MM.1S (cell line): ENCODE results near the gene SLC6A3.

Experiments used
- DNase-seq: peaks from one replicate; pipeline ENCODE4 v3.0.0-alpha.2; 2015
- H2AFZ ChIP-seq: fragments of 300-600 bp; sonication (generic); 2 replicates; pipeline ENCODE4 v1.6.0; 2016; ENCODE audit warnings: antibody characterized with exemption, low read length
- H3F3A ChIP-seq: fragments of 300-600 bp; sonication (generic); 2 replicates; pipeline ENCODE4 v1.6.1; 2016; ENCODE audit warnings: mild to moderate bottlenecking, antibody characterized with exemption, low read length, moderate library complexity, mixed read lengths; ENCODE audit not compliant: insufficient read depth
- H3K27ac ChIP-seq: fragments of 300-600 bp; sonication (generic); 2 replicates; pipeline ENCODE4 v1.5.1; 2016; ENCODE audit warnings: mild to moderate bottlenecking, low read length
- H3K27me3 ChIP-seq: fragments of 300-600 bp; sonication (generic); replicated peaks from 2 replicates; pipeline ENCODE4 v1.6.0; 2016; ENCODE audit warnings: low read length; ENCODE audit not compliant: insufficient read depth
- H3K36me3 ChIP-seq: fragments of 300-600 bp; sonication (generic); replicated peaks from 2 replicates; pipeline ENCODE4 v1.6.1; 2016; ENCODE audit warnings: mild to moderate bottlenecking, low read length, mixed read lengths; ENCODE audit not compliant: insufficient read depth
- H3K4me1 ChIP-seq: fragments of 300-600 bp; sonication (generic); 2 replicates; pipeline ENCODE4 v1.6.1; 2016; ENCODE audit warnings: low read length, mixed read lengths
- H3K4me2 ChIP-seq: fragments of 300-600 bp; sonication (generic); 2 replicates; pipeline ENCODE4 v1.6.0; 2016; ENCODE audit warnings: low read depth, low read length
- H3K4me3 ChIP-seq: fragments of 300-600 bp; sonication (generic); 2 replicates; pipeline ENCODE4 v1.5.1; 2016; ENCODE audit warnings: low read length, mixed read lengths
- H3K79me2 ChIP-seq: fragments of 300-600 bp; sonication (generic); 2 replicates; pipeline ENCODE4 v1.6.1; 2016; ENCODE audit warnings: mixed run types, low read length, mixed read lengths
- H3K9ac ChIP-seq: fragments of 300-600 bp; sonication (generic); 2 replicates; pipeline ENCODE4 v1.6.1; 2016; ENCODE audit warnings: low read length, mixed read lengths
- H3K9me2 ChIP-seq: fragments of 300-600 bp; sonication (generic); replicated peaks from 2 replicates; pipeline ENCODE4 v1.6.1; 2016; ENCODE audit warnings: mild to moderate bottlenecking, low read length, mixed read lengths; ENCODE audit not compliant: insufficient read depth
- H3K9me3 ChIP-seq: fragments of 300-600 bp; sonication (generic); replicated peaks from 2 replicates; pipeline ENCODE4 v1.6.1; 2016; ENCODE audit warnings: mild to moderate bottlenecking, low read length, mixed read lengths; ENCODE audit not compliant: insufficient read depth
- H4K20me1 ChIP-seq: fragments of 300-600 bp; sonication (generic); 2 replicates; pipeline ENCODE4 v1.6.1; 2016; ENCODE audit warnings: mild to moderate bottlenecking, low read length, moderate library complexity, mixed read lengths; ENCODE audit not compliant: insufficient read depth
- EZH2 ChIP-seq: fragments of 300-600 bp; sonication (generic); optimal IDR thresholded peaks from 2 replicates; pipeline ENCODE3; 2017; ENCODE audit warnings: low read depth, mild to moderate bottlenecking, antibody characterized with exemption, low read length, mixed read lengths
- EZH2phosphoT487 ChIP-seq: fragments of 300-600 bp; sonication (generic); IDR thresholded peaks from 2 replicates; pipeline ENCODE4 v1.6.1; 2018; ENCODE audit warnings: antibody characterized with exemption, low read length
- TF ChIP-seq, protein P1 (sequence below): fragments of 300-600 bp; sonication (generic); IDR thresholded peaks from 2 replicates; pipeline ENCODE4 v1.5.1; 2016; ENCODE audit warnings: antibody characterized with exemption, low read length, mixed read lengths

SLC6A3 gene

GRCh38 chr5:1387876-1388275 lies 57.4 kb downstream of the SLC6A3 start:
- no peak overlapping the region for H2AFZ ChIP-seq
- no peaks in the 10 kb centered on the region for H3K9me3 ChIP-seq
- no peak overlapping the region for H3K27ac ChIP-seq
- no peak for DNase-seq
- peaks cover 8% of the 10 kb centered on the region for H3F3A ChIP-seq
- no peak overlapping the region for H3K4me3 ChIP-seq
- TF ChIP-seq EZH2 (no peak), EZH2phosphoT487 (no peak)
- TF ChIP-seq, protein P1, sequence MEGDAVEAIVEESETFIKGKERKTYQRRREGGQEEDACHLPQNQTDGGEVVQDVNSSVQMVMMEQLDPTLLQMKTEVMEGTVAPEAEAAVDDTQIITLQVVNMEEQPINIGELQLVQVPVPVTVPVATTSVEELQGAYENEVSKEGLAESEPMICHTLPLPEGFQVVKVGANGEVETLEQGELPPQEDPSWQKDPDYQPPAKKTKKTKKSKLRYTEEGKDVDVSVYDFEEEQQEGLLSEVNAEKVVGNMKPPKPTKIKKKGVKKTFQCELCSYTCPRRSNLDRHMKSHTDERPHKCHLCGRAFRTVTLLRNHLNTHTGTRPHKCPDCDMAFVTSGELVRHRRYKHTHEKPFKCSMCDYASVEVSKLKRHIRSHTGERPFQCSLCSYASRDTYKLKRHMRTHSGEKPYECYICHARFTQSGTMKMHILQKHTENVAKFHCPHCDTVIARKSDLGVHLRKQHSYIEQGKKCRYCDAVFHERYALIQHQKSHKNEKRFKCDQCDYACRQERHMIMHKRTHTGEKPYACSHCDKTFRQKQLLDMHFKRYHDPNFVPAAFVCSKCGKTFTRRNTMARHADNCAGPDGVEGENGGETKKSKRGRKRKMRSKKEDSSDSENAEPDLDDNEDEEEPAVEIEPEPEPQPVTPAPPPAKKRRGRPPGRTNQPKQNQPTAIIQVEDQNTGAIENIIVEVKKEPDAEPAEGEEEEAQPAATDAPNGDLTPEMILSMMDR: no peak
- H3K79me2 ChIP-seq: no peaks in the 10 kb centered on the region
- no peaks in the 10 kb centered on the region for H3K36me3 ChIP-seq
- no peak overlapping the region for H3K9ac ChIP-seq
- H4K20me1 ChIP-seq: no peaks in the 10 kb centered on the region
- no peaks in the 10 kb centered on the region for H3K9me2 ChIP-seq
- H3K27me3 ChIP-seq: peaks cover 47% of the 10 kb centered on the region
- H3K4me2 ChIP-seq: no peak overlapping the region
- H3K4me1 ChIP-seq: peaks cover 11% of the 10 kb centered on the region

DNA sequence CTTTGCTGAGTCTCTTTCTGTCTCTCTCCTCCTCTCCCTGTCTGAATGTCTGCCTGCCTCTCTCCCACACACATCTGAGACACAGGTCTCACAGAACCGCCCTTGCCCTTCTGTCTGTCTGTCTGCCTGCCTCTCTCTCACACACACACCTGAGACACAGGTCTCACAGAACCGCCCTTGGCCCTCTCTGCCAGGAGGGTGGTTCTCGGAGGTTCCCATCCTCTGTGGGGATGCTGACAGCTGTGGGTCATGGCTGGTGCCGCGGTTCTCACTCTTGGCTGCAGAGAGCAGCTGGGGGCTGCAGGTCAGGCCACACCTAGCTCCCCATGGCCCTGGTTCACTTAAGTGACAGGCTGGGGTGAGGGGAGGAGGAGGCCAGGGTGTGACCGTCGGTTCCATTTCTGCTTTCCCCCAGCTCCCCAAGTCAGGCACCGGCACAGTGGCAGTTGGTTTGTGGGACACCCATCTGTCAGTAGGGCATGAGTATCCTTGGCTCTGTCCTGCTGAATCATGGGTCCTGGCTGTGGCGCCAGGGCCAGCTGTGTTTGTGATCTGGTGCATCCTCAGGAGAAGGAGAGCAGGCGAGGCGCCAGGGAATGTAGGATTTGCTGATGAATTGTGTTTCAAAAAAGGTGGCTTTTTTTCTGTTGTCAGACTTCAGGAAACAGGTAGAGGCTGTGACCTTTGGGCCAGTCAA lies 58.0 kb downstream of the SLC6A3 start:
- no peak for DNase-seq
- Histone ChIP-seq H3K9me2 (no peaks in the 10 kb centered on the region), H3K27me3 (peaks cover 44% of the 10 kb centered on the region), H3K4me1 (peaks cover 11% of the 10 kb centered on the region), H3K4me3 (no peak overlapping the region), H3F3A (peaks cover 8% of the 10 kb centered on the region), H3K9ac (peak overlapping the region; percentile 68; the same call in 1 of the 2 replicates), H4K20me1 (no peaks in the 10 kb centered on the region), H3K36me3 (no peaks in the 10 kb centered on the region), H3K9me3 (no peaks in the 10 kb centered on the region), H3K79me2 (no peaks in the 10 kb centered on the region), H3K27ac (no peak overlapping the region), H2AFZ (no peak overlapping the region; the same call in 1 of the 2 replicates), H3K4me2 (peak overlapping the region; percentile 98; the same call in 1 of the 2 replicates)
- TF ChIP-seq EZH2 (no peak), EZH2phosphoT487 (no peak)
- TF ChIP-seq, protein P1: no peak

- peak; percentile 72 for DNase-seq
- Histone ChIP-seq H3K27ac (peak overlapping the region; percentile 53; the same call in 1 of the 2 replicates), H3K27me3 (peaks cover 35% of the 10 kb centered on the region), H3K9me3 (no peaks in the 10 kb centered on the region), H3K4me1 (peaks cover 11% of the 10 kb centered on the region), H2AFZ (peak overlapping the region; percentile 61), H3K36me3 (no peaks in the 10 kb centered on the region), H4K20me1 (no peaks in the 10 kb centered on the region), H3K79me2 (no peaks in the 10 kb centered on the region), H3K4me3 (peak overlapping the region; percentile 65), H3K9ac (peak overlapping the region; percentile 68), H3F3A (peaks cover 8% of the 10 kb centered on the region), H3K4me2 (peak overlapping the region; percentile 98), H3K9me2 (no peaks in the 10 kb centered on the region)
- TF ChIP-seq EZH2 (no peak), EZH2phosphoT487 (no peak)
- TF ChIP-seq, protein P1: no peak
Observed at GRCh38 chr5:1386274-1386717, 58.9 kb downstream of the SLC6A3 start.
